ENCODE measurements around the gene SNX8.

The SNX8 gene, protein sequence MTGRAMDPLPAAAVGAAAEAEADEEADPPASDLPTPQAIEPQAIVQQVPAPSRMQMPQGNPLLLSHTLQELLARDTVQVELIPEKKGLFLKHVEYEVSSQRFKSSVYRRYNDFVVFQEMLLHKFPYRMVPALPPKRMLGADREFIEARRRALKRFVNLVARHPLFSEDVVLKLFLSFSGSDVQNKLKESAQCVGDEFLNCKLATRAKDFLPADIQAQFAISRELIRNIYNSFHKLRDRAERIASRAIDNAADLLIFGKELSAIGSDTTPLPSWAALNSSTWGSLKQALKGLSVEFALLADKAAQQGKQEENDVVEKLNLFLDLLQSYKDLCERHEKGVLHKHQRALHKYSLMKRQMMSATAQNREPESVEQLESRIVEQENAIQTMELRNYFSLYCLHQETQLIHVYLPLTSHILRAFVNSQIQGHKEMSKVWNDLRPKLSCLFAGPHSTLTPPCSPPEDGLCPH

DNA sequence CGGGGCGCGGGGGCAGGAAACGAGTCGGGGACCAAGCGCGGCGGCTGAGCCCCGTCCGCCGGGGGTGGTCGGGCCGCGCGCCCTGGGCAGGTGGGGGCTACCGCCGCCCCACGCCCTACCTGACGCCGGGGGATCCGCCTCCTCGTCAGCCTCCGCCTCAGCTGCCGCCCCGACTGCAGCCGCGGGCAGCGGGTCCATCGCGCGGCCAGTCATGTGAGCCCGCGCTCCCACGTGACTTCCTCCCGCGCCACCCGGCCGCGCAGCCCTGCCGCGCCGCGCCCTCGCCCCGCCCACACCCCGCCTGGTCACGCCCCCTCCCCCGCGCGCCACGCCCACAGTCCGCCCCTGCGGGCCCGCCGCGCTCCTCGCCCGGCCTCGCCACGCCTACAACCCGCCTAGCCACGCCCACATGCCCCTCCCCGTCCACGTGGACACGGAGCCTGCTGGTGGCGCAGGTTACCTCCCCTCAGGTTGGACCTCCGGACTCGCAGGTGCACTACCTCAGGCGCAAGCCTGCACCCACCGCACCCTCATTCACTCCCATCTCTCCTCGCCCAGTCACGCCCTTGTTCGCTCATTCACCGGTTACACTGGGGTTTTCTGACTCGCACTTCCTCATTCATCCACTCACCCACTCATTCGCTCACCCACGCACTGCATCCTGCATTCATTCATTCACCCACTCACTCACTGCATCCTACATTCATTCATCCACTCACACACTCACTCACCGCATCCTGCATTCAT lies at the start of gene SNX8:
Gene SNX8 (minus strand): TSS at position 233 of the 747 bp plus-strand sequence. CDS start 20 bp downstream, at position 213.
- H3K27me3 ChIP-seq (ENCODE audit: low read depth), result no peaks in the 10 kb centered on the region
- DNase-seq (ENCODE audit: low spot score in 2 of 2), result peak; percentile 80 to 97
- H3K36me3 ChIP-seq (replicated peaks), result no peaks in the 10 kb centered on the region
- H3K4me1 ChIP-seq, result peaks cover 9% of the 10 kb centered on the region
- H3K9me3 ChIP-seq, result no peaks in the 10 kb centered on the region
- in situ Hi-C loops (cut with MboI; ENCODE audit: low sequenced_read_pairs), result no loop called here
- H3K4me3 ChIP-seq, result peak within 1 kb of the TSS; percentile 68

DNA sequence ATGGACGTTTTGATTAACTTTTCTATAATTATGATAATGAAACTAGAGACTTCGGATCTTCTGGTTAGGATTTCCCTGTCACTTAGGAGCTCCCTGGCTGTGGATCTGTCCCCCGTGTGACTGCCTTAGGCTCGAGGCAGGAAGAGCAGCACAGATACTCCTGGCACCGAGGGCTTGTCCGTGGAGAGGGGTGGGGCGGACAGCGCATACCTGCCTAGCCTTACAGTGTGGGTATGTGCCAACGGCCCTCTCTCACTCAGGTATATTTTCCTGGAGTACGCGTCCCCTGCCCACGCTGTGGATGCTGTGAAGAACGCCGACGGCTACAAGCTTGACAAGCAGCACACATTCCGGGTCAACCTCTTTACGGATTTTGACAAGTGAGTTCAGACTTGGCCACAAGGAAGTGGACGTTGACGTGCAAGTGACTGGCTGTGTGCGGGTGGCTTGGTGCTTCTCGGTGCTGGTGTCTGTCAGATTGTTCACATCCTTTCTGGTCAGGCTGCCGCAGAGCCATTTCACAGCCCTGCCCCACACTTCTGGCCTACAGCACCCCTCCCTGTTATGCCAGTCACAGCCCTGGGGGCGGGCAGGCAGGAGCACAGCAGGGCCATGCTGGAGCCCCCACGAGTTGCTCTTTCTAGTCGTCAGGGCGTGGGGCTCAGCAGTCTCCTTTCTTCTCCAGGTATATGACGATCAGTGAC lies 48.3 kb upstream of the SNX8 start:
- peaks cover 6% of the 10 kb centered on the region for H3K4me1 ChIP-seq
- no peaks in the 10 kb centered on the region for H3K27me3 ChIP-seq (ENCODE audit: low read depth)
- no peak for DNase-seq (ENCODE audit: low spot score in 2 of 2)
- no peak overlapping the region for H3K4me3 ChIP-seq
- H3K36me3 ChIP-seq (replicated peaks), result peaks cover 100% of the 10 kb centered on the region
- H3K9me3 ChIP-seq, result no peaks in the 10 kb centered on the region
- in situ Hi-C loops (cut with MboI; ENCODE audit: low sequenced_read_pairs), result no loop called here

DNA sequence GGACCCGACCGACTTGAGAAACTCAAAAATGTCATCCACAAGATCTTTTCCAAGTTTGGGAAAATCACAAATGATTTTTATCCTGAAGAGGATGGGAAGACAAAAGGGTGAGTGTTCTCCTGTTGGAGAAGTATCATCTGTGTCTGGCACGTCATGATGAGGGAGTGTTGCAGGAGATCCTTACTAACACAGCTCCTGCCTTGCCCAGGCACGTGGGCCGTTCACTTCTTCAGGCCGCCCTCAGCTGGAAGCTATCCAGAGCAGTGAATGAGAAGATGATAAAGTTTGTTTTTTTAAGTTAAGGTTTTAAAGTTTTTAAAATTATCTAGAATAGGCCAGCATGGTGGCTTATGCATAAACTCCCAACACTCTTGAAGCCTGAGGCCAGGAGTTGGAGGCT lies 46.6 kb upstream of the SNX8 start:
- no peak overlapping the region for H3K4me3 ChIP-seq
- H3K4me1 ChIP-seq, result peaks cover 13% of the 10 kb centered on the region
- no peak for DNase-seq (ENCODE audit: low spot score in 2 of 2)
- in situ Hi-C loops (cut with MboI; ENCODE audit: low sequenced_read_pairs), result no loop called here
- H3K9me3 ChIP-seq, result no peaks in the 10 kb centered on the region
- H3K27me3 ChIP-seq (ENCODE audit: low read depth), result no peaks in the 10 kb centered on the region
- peaks cover 93% of the 10 kb centered on the region for H3K36me3 ChIP-seq (replicated peaks)

DNA sequence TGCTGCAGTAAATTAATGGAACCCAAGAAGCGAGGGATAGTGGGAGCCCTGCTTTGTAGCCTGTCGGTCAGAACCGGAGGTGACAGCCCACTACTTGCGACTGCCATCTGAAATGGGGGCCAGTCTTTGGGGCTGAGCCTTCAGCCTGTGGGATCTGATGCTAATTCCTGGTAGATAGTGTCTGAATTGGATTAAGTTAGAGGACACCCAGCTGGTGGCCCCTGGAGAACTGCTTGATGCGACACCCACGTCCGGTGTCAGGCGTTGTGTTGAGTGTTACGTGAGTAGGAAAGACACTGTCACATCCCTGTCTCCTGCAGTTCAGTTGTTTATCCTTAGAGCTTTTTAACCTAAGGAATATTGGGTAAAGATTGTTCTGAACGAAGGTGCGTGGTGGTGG lies 45.4 kb upstream of the SNX8 start:
- DNase-seq (ENCODE audit: low spot score in 2 of 2), result no peak
- Histone ChIP-seq H3K4me1 (peaks cover 13% of the 10 kb centered on the region), H3K27me3 (ENCODE audit: low read depth) (no peaks in the 10 kb centered on the region), H3K9me3 (no peaks in the 10 kb centered on the region), H3K36me3 (replicated peaks) (peaks cover 85% of the 10 kb centered on the region), H3K4me3 (no peak overlapping the region)
- in situ Hi-C loops (cut with MboI; ENCODE audit: low sequenced_read_pairs), result no loop called here

DNA sequence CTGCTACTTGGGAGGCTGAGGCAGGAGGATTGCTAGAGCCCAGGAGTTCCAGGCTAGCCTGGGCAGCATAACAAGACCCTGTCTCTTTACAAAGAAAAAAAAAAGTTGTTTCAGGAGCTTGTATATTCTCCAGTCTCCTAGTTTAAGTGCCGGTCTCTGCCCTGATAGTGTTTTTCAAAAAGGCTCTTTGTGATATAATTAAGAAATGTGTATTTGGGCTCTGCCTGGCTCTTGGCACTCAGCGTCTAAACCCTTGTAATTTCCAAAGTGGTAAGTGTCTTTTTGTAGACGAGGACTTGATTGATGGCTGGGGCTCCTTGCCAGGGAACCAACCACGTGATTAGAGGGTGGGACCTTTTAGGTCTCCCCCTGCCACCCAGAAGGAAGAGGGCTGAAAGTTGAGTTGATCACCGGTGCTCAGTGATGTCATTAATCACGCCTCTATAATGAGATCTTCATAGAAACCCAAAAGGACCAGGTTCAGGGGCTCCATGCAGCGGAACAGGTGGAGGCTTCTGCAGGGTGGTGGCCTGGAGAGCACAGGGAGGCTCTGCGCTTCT lies 44.8 kb upstream of the SNX8 start:
- in situ Hi-C loops (cut with MboI; ENCODE audit: low sequenced_read_pairs), result no loop called here
- peaks cover 79% of the 10 kb centered on the region for H3K36me3 ChIP-seq (replicated peaks)
- H3K4me1 ChIP-seq, result peaks cover 13% of the 10 kb centered on the region
- no peak for DNase-seq (ENCODE audit: low spot score in 2 of 2)
- no peaks in the 10 kb centered on the region for H3K9me3 ChIP-seq
- no peaks in the 10 kb centered on the region for H3K27me3 ChIP-seq (ENCODE audit: low read depth)
- no peak overlapping the region for H3K4me3 ChIP-seq

DNA sequence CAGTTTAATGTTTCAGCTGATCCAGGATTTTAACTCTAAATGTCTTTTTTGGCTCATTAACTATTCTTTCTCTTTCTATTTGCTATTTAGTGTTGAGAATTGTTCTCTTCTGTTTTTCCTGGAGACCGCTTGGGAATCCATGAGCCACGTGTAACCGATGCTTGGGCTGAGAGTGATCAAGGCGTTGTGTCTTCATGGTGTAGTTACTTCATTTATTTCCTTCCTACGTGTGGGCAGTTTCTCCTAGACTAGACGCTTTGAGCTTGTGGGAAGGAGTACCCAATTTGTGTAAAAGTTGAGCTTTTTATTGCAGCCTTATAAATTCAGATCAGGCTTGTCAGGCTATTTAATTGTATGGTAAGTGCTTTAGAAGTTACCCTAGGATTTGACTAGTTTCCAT lies 43.3 kb upstream of the SNX8 start:
- Histone ChIP-seq H3K27me3 (ENCODE audit: low read depth) (no peaks in the 10 kb centered on the region), H3K4me1 (peaks cover 21% of the 10 kb centered on the region), H3K4me3 (no peak overlapping the region), H3K36me3 (replicated peaks) (peaks cover 65% of the 10 kb centered on the region), H3K9me3 (no peaks in the 10 kb centered on the region)
- no peak for DNase-seq (ENCODE audit: low spot score in 2 of 2)
- in situ Hi-C loops (cut with MboI; ENCODE audit: low sequenced_read_pairs), result no loop called here

DNA sequence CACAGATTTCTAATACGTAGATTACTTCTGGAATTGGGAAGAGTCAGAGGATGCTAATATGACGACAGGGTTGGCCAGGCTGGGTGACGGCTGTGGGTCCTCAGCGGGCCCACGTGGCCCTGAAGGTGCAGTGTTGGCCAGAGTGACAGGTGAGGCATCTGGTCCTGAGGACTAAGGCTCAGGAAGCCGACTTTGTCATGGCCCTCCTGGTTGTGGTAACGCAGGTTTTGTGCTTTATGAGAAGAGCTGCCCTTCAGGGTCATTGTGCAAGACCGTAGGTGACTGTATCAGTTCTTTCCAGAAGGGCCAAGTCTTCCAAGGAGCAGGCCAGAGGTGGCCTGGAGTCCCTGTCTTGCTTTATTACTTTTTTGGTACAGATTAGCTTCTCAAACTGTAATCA lies 42.9 kb upstream of the SNX8 start:
- no peak for DNase-seq (ENCODE audit: low spot score in 2 of 2)
- in situ Hi-C loops (cut with MboI; ENCODE audit: low sequenced_read_pairs), result no loop called here
- no peaks in the 10 kb centered on the region for H3K27me3 ChIP-seq (ENCODE audit: low read depth)
- peaks cover 21% of the 10 kb centered on the region for H3K4me1 ChIP-seq
- H3K4me3 ChIP-seq, result peak overlapping the region; percentile 56; the same call in 1 of the 2 replicates
- no peaks in the 10 kb centered on the region for H3K9me3 ChIP-seq
- H3K36me3 ChIP-seq (replicated peaks), result peaks cover 65% of the 10 kb centered on the region

DNA sequence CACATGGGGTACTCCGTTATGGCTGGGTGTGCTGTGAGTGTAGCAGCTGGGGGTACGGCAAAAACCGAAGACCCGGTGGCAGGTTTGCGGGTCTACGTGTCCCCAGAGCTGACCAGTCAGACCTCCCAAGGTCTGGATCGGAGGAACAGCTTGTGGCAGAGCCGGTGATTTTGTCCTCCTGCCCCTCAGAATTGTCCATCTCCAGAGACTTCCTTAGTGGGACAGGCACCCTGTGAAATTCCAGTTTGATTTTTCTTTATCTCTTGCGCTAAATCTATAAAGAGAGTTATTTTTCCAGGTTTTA lies 41.4 kb upstream of the SNX8 start:
- peak overlapping the region; percentile 56 for H3K4me3 ChIP-seq
- H3K4me1 ChIP-seq, result peaks cover 21% of the 10 kb centered on the region
- in situ Hi-C loops (cut with MboI; ENCODE audit: low sequenced_read_pairs), result no loop called here
- H3K27me3 ChIP-seq (ENCODE audit: low read depth), result no peaks in the 10 kb centered on the region
- no peaks in the 10 kb centered on the region for H3K9me3 ChIP-seq
- H3K36me3 ChIP-seq (replicated peaks), result peaks cover 51% of the 10 kb centered on the region
- DNase-seq (ENCODE audit: low spot score in 2 of 2), result no peak

DNA sequence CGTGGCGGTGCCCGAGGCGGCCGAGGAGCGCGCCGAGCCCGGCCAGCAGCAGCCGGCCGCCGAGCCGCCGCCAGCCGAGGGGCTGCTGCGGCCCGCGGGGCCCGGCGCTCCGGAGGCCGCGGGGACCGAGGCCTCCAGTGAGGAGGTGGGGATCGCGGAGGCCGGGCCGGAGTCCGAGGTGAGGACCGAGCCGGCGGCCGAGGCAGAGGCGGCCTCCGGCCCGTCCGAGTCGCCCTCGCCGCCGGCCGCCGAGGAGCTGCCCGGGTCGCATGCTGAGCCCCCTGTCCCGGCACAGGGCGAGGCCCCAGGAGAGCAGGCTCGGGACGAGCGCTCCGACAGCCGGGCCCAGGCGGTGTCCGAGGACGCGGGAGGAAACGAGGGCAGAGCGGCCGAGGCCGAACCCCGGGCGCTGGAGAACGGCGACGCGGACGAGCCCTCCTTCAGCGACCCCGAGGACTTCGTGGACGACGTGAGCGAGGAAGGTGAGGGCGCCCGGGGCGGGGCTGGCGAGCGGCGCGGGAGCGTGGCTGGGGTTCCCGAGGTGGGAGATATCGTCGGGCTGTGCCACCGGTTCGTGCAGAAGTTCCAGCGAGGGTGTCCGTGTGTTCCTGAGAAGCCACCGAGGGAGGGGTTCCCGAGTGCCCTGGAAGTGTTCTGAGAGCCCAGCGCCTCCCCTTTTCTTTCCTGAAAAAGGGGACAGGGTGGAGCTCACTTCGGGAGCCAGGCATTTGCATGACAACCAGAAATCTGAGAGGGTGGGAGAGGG lies 40.9 kb upstream of the SNX8 start:
- H3K27me3 ChIP-seq (ENCODE audit: low read depth), result no peaks in the 10 kb centered on the region
- H3K36me3 ChIP-seq (replicated peaks), result peaks cover 46% of the 10 kb centered on the region
- peaks cover 21% of the 10 kb centered on the region for H3K4me1 ChIP-seq
- in situ Hi-C loops (cut with MboI; ENCODE audit: low sequenced_read_pairs), result no loop called here
- peak overlapping the region; percentile 56 for H3K4me3 ChIP-seq
- no peaks in the 10 kb centered on the region for H3K9me3 ChIP-seq
- peak in 1 of 2 experiments; percentile 60 for DNase-seq (ENCODE audit: low spot score in 2 of 2)

DNA sequence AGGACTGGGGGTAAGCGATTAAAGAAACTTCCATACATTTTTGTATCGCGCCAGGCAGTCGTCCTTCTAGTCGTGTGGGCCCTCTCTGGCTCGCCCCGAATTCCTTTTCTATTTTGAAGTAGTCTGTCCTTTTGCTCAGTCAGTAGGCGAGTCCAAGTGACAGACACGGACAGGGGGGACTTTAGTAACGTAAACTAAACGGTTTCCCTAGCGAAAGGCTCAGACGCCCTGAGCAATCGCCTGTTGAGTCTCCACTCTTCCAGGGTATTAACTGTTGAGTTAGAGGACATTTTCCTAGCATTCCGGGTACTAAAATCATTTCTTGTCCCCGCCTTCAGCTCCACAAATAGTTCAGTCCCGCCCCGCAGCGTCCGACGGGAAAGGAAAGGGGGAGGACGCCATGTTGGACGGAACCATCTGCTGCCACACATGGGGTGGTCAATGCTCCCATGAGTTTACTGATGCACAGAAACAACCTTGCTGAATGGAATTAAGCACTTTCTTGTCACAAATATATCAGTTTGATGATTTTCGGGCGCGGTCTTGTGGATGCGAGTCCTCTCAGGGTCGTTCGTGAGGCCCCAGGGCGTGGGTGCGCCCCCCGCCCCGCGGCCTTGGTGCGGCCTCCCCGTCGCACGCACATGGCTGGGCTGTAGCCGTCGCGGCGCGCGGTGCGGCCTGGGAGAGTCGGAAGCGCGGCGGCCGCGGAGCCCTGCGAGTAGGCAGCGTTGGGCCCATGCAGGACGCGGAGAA lies 40.1 kb upstream of the SNX8 start, which contains the start of gene EIF3B:
Gene EIF3B (plus strand): TSS at position 642 of the 753 bp plus-strand sequence. CDS start 95 bp downstream, at position 737.
- peaks cover 38% of the 10 kb centered on the region for H3K36me3 ChIP-seq (replicated peaks)
- no peaks in the 10 kb centered on the region for H3K27me3 ChIP-seq (ENCODE audit: low read depth)
- H3K4me3 ChIP-seq, result peak within 1 kb of the TSS; percentile 56
- DNase-seq (ENCODE audit: low spot score in 2 of 2), result peak; percentile 85 to 92
- no peaks in the 10 kb centered on the region for H3K9me3 ChIP-seq
- peaks cover 16% of the 10 kb centered on the region for H3K4me1 ChIP-seq
- in situ Hi-C loops (cut with MboI; ENCODE audit: low sequenced_read_pairs), result no loop called here

DNA sequence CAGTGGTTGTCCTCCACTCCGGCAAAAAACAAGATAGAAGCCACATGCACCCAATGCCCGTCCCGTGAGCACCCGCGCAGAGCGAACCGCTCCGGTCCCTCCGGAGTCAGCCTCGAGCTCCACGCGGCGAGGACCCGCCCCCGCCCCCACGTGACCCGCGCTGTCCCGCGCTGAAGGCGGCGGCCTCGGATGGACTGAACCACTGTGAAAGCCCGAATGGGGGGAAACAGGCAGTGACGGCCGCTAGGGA lies 39.6 kb upstream of the SNX8 start:
- Histone ChIP-seq H3K9me3 (no peaks in the 10 kb centered on the region), H3K36me3 (replicated peaks) (peaks cover 33% of the 10 kb centered on the region), H3K4me3 (peak overlapping the region; percentile 56), H3K27me3 (ENCODE audit: low read depth) (no peaks in the 10 kb centered on the region), H3K4me1 (peaks cover 15% of the 10 kb centered on the region)
- in situ Hi-C loops (cut with MboI; ENCODE audit: low sequenced_read_pairs), result no loop called here
- DNase-seq (ENCODE audit: low spot score in 2 of 2), result peak; percentile 70 to 93

DNA sequence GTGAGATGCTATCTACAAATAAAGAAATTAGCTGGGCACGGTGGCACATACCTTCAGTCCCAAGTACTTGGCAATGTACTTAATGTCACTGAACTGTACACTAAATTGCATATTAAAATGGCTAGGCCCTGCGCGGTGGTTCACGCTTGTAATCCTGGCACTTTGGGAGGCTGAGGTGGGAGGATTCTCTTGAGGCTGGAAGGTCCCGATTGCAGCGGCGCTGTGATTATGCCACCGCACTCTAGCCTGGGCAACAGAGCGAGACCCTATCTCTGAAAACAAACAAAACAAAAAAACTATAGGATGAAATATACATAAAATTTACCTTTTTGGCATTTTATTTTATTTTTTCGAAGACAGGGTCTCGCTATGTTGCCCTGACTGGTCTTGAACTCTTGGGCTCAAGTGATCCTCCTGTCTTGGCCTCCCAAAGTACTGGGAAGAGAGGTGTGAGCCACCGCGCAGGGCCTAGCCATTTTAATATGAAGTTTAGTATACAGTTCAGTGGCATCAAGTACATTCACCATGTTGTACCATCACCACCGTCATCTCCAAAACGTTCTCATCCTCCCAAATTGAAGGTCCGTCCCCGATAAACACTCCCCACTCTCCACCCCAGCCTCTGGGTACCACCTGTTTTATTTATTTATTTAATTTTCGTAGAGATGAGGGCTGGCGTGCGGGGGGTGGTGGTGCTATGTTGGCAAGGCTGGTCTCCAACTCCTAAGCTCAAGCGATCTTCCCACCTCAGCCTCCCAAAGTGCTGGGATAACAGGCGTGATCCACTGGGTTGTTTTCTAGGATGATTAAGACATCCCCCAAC lies 39.1 kb upstream of the SNX8 start:
- Histone ChIP-seq H3K4me1 (peaks cover 15% of the 10 kb centered on the region), H3K4me3 (peak overlapping the region; percentile 56), H3K36me3 (replicated peaks) (peaks cover 28% of the 10 kb centered on the region), H3K27me3 (ENCODE audit: low read depth) (no peaks in the 10 kb centered on the region), H3K9me3 (no peaks in the 10 kb centered on the region)
- in situ Hi-C loops (cut with MboI; ENCODE audit: low sequenced_read_pairs), result no loop called here
- DNase-seq (ENCODE audit: low spot score in 2 of 2), result no peak
